Caco-2 (cell line): ENCODE results near the gene SNX30. TPM values are rescaled to one million over a fixed set of nuclear protein-coding genes. Genes with fewer than 3 reads are reported as not detected.
A peak's percentile ranks its signal among the peaks of the same experiment; 100 is the strongest.

Experiments used
- BruUV-seq: library from RNA; stranded (reverse); fragments of 400-500 nt; replicated peaks from 2 replicates; lab custom pipeline; 2021; lab: Mats Ljungman, UMichigan
- CTCF ChIA-PET: fragments of 300-600 bp; sonication (Branson Sonifier 250); formaldehyde crosslinking; loops from one replicate; lab custom pipeline; 2022; ENCODE audit warnings: antibody characterized with exemption; lab: Charles Lee
- POLR2A ChIA-PET: fragments of 300-600 bp; sonication (Branson Sonifier 250); formaldehyde crosslinking; loops from one replicate; lab custom pipeline; 2022; ENCODE audit warnings: antibody characterized with exemption; lab: Charles Lee
- DNase-seq, 2 experiments: peaks; one replicate each; pipeline versions ENCODE4 v3.0.0 to v3.0.0-alpha.2; 2020 to 2022
- H3K27me3 ChIP-seq: replicated peaks from 2 replicates; pipeline ENCODE4 v1.6.0; 2011; ENCODE audit warnings: low read length; ENCODE audit not compliant: control insufficient read depth, insufficient read depth
- H3K36me3 ChIP-seq: 2 replicates; pipeline ENCODE4 v1.5.1; 2011; ENCODE audit warnings: low read length; ENCODE audit not compliant: control insufficient read depth, insufficient read depth
- H3K4me1 ChIP-seq: fragments of 250-450 bp; sonication (Bioruptor Pico); 2 replicates; pipeline ENCODE4 v1.5.1; 2020; ENCODE audit warnings: mild to moderate bottlenecking
- H3K4me3 ChIP-seq: 2 replicates; pipeline ENCODE4 v1.5.1; 2011; ENCODE audit warnings: low read depth, mild to moderate bottlenecking, control low read depth, low read length
- H3K9me3 ChIP-seq: fragments of 250-450 bp; sonication (Bioruptor Pico); 2 replicates; pipeline ENCODE4 v1.5.1; 2020; ENCODE audit warnings: mild to moderate bottlenecking, moderate library complexity
- H3K27ac Mint-ChIP-seq: one replicate; pipeline ENCODE4 v1.8.0; 2022; ENCODE audit warnings: mixed read lengths; ENCODE audit not compliant: unreplicated experiment
- H3K27me3 Mint-ChIP-seq: one replicate; pipeline ENCODE4 v1.8.0; 2022; ENCODE audit warnings: mixed read lengths; ENCODE audit not compliant: insufficient read depth, unreplicated experiment
- H3K36me3 Mint-ChIP-seq: one replicate; pipeline ENCODE4 v1.8.0; 2022; ENCODE audit warnings: mild to moderate bottlenecking, mixed read lengths; ENCODE audit not compliant: insufficient read depth, unreplicated experiment
- H3K4me1 Mint-ChIP-seq: one replicate; pipeline ENCODE4 v1.8.0; 2022; ENCODE audit warnings: low read depth, mixed read lengths; ENCODE audit not compliant: unreplicated experiment
- H3K4me3 Mint-ChIP-seq: one replicate; pipeline ENCODE4 v1.8.0; 2022; ENCODE audit warnings: mild to moderate bottlenecking, moderate library complexity, mixed read lengths; ENCODE audit not compliant: unreplicated experiment
- H3K9me3 Mint-ChIP-seq: one replicate; pipeline ENCODE4 v1.8.0; 2022; ENCODE audit warnings: mixed read lengths; ENCODE audit not compliant: unreplicated experiment
- intact Hi-C: fragments of 100-400 bp; cut with micrococcal nuclease; formaldehyde crosslinking; loops from one replicate; pipeline ENCODE4 v1.10.0; 2022; ENCODE audit not compliant: unreplicated experiment
- total RNA-seq: library from RNA; stranded (reverse); gene quantifications from 2 replicates; pipeline ENCODE4 v1.2.3, GENCODE V29; 2022
- TF ChIP-seq, protein P1 (sequence below), 2 experiments: fragments of 200-600 bp in 1 of 2; IDR thresholded peaks; 1 replicate in 1 of 2; 2 replicates in 1 of 2; pipeline versions ENCODE4 v1.5.1 to v1.8.0; 2011 to 2022; ENCODE audit warnings: antibody characterized with exemption in 1 of 2, control low read depth in 1 of 2, inconsistent platforms in 1 of 2, low read depth in 1 of 2, low read length in 1 of 2, mild to moderate bottlenecking in 1 of 2, moderate library complexity in 1 of 2; ENCODE audit not compliant: insufficient read depth in 1 of 2, severe bottlenecking in 1 of 2, unreplicated experiment in 1 of 2

SNX30 gene
- total RNA-seq, 1 experiment from 2014 or later, result 21.8 TPM

DNA sequence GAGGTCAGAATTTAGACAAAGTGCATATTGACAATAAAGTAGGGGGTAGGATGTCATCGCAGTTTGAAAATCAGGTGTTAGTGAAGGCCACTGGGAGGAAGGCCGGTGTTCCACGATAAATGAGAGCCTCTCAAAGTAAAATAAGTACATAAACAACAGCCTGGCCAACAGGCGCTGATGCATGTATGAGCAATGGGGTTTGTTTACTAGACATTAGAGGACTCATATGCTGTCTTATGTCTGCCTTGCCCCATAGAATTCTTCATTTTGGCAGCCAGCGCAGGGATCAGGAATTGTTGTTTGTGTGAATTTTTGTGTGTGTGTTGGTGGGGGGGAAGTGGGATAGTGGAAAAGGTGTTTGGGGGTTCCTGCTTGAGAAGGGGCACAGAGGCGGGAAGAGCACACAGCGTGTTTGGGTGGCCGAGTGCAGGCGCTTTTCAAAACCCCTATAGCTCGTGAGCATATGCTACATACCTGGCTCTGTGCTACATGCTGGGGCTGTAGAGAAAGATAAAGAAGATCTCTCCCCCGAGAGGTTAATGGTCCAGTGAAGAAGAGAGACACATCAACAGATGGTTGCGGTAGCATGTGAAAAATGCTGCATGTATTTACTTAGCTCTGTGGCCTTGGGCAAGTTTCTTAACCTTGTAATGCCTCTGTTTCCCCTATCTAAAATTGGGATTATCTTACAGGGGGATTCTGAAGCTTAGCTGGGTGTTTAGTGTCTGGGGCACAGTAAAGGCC is 11.5 kb downstream of the SNX30 start:
- no TSS peak for BruUV-seq
- H3K4me3 ChIP-seq, result no peak overlapping the region
- Mint-ChIP-seq H3K4me3 (no peak overlapping the region), H3K27ac (no peak overlapping the region), H3K27me3 (no peaks in the 10 kb centered on the region), H3K9me3 (no peaks in the 10 kb centered on the region), H3K36me3 (peaks cover 9% of the 10 kb centered on the region), H3K4me1 (peaks cover 55% of the 10 kb centered on the region)
- H3K4me1 ChIP-seq, result peaks cover 31% of the 10 kb centered on the region
- TF ChIP-seq, protein P1, sequence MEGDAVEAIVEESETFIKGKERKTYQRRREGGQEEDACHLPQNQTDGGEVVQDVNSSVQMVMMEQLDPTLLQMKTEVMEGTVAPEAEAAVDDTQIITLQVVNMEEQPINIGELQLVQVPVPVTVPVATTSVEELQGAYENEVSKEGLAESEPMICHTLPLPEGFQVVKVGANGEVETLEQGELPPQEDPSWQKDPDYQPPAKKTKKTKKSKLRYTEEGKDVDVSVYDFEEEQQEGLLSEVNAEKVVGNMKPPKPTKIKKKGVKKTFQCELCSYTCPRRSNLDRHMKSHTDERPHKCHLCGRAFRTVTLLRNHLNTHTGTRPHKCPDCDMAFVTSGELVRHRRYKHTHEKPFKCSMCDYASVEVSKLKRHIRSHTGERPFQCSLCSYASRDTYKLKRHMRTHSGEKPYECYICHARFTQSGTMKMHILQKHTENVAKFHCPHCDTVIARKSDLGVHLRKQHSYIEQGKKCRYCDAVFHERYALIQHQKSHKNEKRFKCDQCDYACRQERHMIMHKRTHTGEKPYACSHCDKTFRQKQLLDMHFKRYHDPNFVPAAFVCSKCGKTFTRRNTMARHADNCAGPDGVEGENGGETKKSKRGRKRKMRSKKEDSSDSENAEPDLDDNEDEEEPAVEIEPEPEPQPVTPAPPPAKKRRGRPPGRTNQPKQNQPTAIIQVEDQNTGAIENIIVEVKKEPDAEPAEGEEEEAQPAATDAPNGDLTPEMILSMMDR (IDR thresholded peaks at IDR 0.05; ENCODE audit: insufficient read depth in 1 of 2, low read depth in 1 of 2, low read length in 1 of 2, severe bottlenecking in 1 of 2, unreplicated experiment in 1 of 2), result no peak
- intact Hi-C loops, result no loop called here
- no peaks in the 10 kb centered on the region for H3K9me3 ChIP-seq
- DNase-seq, result no peak
- H3K27me3 ChIP-seq, result no peaks in the 10 kb centered on the region
- CTCF ChIA-PET, result no interaction called here
- POLR2A ChIA-PET, result no interaction called here
- no peaks in the 10 kb centered on the region for H3K36me3 ChIP-seq

GRCh38 chr9:112762726-112763518 is 12.4 kb downstream of the SNX30 start:
- no peak overlapping the region for H3K4me3 Mint-ChIP-seq
- peaks cover 47% of the 10 kb centered on the region for H3K4me1 Mint-ChIP-seq
- H3K9me3 ChIP-seq, result no peaks in the 10 kb centered on the region
- H3K4me3 ChIP-seq, result no peak overlapping the region
- H3K9me3 Mint-ChIP-seq, result no peaks in the 10 kb centered on the region
- H3K4me1 ChIP-seq, result peaks cover 31% of the 10 kb centered on the region
- ChIA-PET CTCF (interaction anchor here (0.6 kb wide), 2 partner anchors 25 to 67 kb away, joined by 3 read pairs; no protein-coding TSS in a partner anchor), POLR2A (no interaction called here)
- BruUV-seq, result no TSS peak
- H3K36me3 Mint-ChIP-seq, result peaks cover 9% of the 10 kb centered on the region
- no peak overlapping the region for H3K27ac Mint-ChIP-seq
- no peaks in the 10 kb centered on the region for H3K36me3 ChIP-seq
- no peak for DNase-seq
- no peaks in the 10 kb centered on the region for H3K27me3 Mint-ChIP-seq
- intact Hi-C loops, result no loop called here
- no peaks in the 10 kb centered on the region for H3K27me3 ChIP-seq
- TF ChIP-seq, protein P1 (IDR thresholded peaks at IDR 0.05; ENCODE audit: insufficient read depth in 1 of 2, low read depth in 1 of 2, low read length in 1 of 2, severe bottlenecking in 1 of 2, unreplicated experiment in 1 of 2), result no peak

DNA sequence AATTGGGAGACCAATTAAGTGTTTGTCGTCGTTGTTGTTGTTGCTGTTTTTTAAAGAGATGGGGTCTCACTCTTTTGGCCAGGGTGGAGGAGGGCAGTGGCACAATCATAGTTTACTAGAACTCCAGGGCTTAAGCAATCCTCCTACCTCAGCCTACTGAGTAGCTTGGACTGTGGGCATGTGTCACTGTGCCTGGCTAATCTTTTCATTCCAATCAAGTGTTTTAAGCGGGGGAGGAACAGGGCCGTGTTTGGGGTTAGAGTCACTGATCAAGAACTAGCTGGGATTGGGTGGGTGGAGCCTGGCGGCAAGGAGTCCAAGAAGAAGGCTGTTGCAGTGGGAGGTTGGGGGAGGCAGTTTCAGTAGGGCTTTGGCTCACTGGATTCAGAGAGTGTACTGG is 13.8 kb downstream of the SNX30 start:
- no peaks in the 10 kb centered on the region for H3K27me3 Mint-ChIP-seq
- peaks cover 9% of the 10 kb centered on the region for H3K36me3 Mint-ChIP-seq
- intact Hi-C loops, result no loop called here
- H3K9me3 ChIP-seq, result no peaks in the 10 kb centered on the region
- CTCF ChIA-PET, result interaction anchor here (0.6 to 1.6 kb wide), 5 partner anchors 14 to 79 kb away, joined by 3 to 10 read pairs (median 7); partner anchors contain the start of genes INIP and SNX30
- peaks cover 31% of the 10 kb centered on the region for H3K4me1 ChIP-seq
- no peaks in the 10 kb centered on the region for H3K9me3 Mint-ChIP-seq
- H3K4me3 Mint-ChIP-seq, result peak overlapping the region; percentile 60
- H3K27me3 ChIP-seq, result no peaks in the 10 kb centered on the region
- peak overlapping the region; percentile 58 for H3K27ac Mint-ChIP-seq
- peak; percentile 55 to 77 for DNase-seq
- H3K4me3 ChIP-seq, result peak overlapping the region; percentile 26
- BruUV-seq, result no TSS peak
- H3K4me1 Mint-ChIP-seq, result peaks cover 43% of the 10 kb centered on the region
- POLR2A ChIA-PET, result interaction anchor here (1.0 to 1.3 kb wide), 3 partner anchors 13 to 46 kb away, joined by 4 to 9 read pairs (median 7); partner anchors contain the start of genes INIP and SNX30
- TF ChIP-seq, protein P1 (IDR thresholded peaks at IDR 0.05; ENCODE audit: insufficient read depth in 1 of 2, low read depth in 1 of 2, low read length in 1 of 2, severe bottlenecking in 1 of 2, unreplicated experiment in 1 of 2), result no peak
- H3K36me3 ChIP-seq, result no peaks in the 10 kb centered on the region
